ENCODE data around the gene RARA.

DNA sequence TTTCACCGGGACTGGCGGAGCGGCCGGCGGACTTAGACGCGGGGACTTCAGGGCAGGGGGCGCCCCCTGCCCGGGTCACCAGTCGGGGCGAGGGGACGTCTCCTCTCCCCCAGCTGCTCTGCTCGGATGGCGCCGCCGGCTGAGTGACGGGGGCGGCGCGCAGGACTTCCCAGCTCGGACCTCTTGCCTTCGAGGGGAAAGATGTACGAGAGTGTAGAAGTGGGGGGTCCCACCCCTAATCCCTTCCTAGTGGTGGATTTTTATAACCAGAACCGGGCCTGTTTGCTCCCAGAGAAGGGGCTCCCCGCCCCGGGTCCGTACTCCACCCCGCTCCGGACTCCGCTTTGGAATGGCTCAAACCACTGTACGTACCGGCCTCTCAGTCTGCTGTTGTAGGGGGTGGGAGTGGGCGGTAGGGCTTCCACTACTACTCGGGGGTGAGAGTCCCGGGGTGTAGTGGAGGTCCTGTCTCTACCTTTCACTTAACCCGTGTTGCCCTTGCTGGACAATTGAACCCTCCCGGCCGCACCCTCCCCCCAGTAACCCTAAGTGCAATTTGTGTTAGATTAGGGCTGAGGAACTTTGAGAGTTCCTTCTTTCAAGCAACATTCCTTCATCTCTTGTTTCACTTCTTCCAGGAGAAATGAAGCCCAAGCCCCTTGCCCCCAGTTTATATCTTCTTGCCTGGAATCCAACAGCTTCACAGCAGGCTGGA lies 33.7 kb downstream of the RARA start:
- TF ChIP-seq CTCF (IDR thresholded peaks at IDR 0.05), result no peak
- TF ChIP-seq POLR2A (IDR thresholded peaks at IDR 0.05), result no peak
